GM18867 (cell line): ENCODE measurements around the gene DMBX1.

ENCODE experiments used
- ATAC-seq: cut with Tn5 transposase; IDR thresholded peaks from one replicate; pipeline ENCODE4 v1.9.1; 2021; ENCODE audit warnings: mild to moderate bottlenecking, moderate library complexity; ENCODE audit not compliant: unreplicated experiment

The DMBX1 gene

DNA sequence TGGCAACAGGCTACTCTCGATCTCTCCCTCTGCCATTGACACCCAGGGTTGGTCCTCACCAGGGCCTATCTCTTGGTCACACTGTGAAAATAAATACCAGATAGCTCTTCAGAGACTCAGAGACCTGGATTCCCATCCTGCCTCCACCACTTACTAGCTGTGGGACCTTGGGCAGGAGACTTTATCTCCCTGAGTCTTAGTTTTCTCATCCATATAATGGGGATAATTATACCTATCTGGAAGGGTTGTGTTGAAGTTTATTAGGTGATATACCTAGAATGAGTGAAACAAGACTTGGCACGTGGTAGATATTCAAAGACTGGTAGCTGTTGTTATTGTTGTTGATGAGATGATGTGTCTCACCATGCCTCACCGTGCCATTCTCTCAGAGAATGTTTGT lies 7.4 kb downstream of the DMBX1 start:
- no peak for ATAC-seq

DNA sequence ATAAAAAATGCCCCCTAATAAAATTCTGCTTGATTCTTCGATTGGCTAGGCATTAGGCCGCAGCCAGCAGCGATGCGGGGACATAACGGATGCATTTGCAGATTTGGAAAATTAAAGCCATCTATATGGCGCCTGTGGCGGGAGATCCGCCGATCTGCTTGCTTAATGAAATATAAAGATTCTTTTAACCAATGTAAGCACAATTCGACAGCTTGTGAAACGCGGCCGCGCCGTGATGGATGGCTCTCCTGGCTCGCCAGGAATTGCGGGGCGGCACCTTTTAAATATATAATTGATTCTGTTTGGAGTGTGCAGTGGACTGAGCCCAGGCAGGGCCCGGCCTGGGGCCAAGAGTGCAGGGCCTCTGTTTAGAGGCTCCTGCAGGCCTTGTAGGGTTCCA lies 8.0 kb downstream of the DMBX1 start:
- no peak for ATAC-seq

DNA sequence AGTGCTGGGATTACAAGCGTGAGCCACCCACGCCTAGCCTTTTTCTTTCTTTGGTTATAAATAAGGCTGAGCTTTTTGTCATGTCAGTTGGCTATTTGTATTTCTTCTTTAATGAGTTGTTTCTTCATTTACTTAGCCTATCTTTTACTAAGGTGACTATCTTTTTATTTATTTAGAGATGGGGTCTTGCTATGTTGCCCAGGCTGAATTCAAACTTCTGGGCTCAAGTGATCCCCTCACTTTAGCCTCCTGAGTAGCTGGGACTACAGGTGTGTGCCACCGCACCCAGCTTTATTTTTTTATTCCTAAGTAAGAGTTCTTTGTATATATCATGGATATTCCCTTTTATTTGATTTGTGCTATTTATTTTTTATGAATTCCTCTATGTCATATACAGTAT lies 11.9 kb downstream of the DMBX1 start:
- no peak for ATAC-seq

DNA sequence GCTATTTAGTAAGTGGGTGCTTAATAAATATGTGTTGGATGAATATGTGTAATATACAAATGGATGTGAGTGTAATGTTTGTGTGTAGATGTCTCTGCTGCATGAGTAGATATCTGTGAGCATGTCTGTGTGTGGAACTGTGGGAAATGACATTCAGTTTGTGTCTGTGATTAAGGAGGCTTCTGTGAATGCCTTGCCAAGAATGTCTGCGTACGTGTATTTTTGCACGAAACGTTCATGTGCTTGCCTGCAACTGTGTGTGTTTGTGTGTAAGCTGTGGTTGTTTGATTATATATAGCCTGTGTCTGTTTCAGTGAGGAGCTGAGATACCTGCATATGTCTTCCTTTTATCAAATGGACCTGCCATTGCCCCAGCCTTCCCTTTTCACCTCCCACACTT lies 13.8 kb downstream of the DMBX1 start:
- no peak for ATAC-seq

DNA sequence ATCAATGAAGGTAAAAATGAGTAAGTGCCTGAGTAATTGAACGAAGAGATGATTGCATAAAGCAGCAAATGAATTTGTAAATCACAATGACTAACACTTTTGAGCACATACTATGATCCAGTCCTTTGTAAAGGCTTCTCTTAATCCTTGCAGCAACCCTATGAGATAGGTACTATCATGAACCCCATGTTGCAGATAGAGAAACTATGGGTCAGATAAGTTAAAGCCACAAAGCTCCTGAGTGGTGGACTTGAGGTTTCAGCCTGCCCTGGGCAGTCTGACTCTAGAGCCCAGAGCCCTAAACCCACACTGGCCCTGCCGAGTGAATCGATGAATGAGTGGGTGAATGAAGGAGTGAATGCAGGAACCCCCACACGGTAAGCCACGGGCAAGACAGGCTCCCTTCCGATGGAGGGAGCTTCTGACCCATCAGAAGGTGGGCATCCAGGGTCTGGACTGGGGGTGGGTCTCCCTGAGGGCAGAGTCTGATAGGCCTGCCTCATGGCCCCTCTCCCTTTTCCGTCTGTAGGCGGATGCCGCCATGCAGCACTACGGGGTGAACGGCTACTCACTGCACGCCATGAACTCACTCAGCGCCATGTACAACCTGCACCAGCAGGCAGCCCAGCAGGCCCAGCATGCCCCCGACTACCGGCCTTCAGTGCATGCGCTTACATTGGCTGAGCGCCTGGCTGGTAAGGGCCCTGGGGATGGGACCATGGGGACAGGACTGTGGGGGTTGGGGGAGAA lies 17.0 kb downstream of the DMBX1 start:
- no peak for ATAC-seq

DNA sequence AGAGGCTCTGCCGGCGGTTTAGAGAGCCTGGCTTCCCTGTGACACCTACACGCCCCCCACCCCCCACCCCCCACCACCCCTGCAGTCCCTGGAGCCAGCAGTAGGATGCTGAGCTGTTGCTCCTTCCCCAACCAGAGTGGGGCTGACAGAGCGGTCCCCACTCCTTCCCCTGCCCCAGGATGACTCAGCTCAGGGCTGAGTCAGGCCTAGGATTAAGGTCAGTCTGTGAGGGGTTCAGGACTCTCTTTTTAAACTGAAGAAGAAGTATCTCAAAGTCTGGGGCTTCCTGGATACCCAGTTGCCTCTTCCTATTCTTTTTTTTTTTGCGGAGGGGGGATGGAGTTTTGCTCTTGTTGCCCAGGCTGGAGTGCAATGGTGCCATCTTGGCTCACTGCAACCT lies 19.1 kb downstream of the DMBX1 start:
- no peak for ATAC-seq

DNA sequence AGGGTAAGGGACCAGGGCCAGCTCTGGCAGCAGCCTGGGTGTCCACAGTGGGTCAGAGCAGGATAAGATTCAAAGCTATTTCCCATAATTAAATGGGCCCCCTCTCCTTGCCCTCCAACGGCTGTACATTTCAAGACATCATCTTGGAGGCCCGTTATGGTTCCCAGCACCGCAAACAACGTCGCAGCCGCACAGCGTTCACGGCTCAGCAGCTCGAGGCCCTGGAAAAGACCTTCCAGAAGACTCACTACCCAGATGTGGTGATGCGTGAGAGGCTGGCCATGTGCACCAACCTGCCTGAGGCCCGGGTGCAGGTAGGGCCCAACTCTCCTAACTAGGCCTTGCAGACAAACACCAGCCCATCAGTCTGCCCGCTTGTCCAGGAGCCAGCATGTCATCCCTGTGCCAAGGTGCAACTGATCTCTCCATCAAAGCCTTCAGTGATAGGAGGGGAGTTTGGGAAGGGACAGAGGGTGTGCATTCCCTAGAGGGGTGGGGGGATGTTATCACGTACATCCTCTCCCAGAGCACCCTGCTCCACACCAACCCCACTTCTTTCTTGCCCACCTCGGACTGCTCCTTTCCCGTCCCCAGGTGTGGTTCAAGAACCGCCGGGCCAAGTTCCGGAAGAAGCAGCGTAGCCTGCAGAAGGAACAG lies 20.8 kb downstream of the DMBX1 start:
- ATAC-seq = no peak

DNA sequence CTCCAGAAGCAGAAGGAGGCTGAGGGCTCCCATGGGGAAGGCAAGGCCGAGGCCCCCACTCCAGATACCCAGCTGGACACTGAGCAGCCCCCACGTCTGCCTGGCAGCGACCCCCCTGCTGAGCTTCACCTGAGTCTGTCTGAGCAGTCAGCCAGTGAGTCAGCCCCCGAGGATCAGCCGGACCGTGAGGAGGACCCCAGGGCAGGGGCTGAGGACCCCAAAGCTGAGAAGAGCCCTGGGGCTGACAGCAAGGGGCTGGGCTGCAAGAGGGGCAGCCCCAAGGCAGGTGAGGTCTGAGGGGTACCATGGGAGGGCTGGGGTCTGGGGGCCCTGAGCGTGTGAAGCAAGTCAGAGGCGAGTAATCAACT lies 21.3 kb downstream of the DMBX1 start:
- ATAC-seq = no peak

DNA sequence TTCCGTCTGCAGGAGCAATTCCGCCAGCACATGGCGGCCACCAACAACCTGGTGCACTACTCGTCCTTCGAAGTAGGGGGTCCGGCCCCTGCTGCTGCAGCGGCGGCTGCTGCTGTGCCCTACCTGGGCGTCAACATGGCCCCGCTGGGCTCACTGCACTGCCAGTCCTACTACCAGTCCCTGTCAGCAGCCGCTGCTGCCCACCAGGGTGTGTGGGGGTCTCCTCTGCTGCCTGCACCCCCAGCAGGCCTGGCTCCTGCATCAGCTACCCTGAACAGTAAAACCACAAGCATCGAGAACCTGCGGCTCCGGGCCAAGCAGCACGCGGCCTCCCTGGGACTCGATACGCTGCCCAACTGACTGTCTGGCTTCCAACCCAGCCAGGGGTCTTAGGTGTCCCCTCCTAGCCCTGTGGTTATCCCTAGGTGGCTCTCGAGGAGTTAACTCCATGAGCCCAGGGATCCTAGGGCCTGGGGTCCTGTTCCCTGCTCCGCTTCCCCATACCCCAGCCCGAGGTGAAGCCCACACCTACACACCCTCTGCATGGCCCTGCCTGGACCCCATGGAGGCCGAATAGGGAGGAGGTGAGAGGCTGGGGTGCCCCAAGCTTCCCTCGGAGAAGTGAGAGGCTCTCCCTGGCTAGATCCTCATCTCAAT lies 22.6 kb downstream of the DMBX1 start:
- no peak for ATAC-seq

DNA sequence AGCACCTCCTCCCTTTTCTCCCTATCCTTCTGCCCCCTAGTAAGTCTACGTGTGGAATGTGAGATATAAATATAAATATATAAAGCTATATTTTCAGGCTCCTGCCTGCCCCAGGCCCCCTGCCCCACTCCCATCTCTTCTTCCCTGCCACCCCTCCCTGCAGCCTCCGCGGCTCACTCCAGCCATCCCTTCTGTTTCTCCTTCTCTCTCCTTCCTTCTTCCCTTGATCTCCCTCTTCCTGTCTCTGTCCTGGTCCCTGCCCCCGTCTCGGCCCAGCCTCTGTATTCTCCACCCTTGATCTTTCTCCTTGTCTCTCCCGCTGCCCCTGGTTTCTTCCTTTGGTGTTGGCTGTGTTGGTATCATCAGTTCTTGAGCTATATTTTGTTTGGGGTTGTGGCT lies 23.2 kb downstream of the DMBX1 start:
- ATAC-seq = no peak

DNA sequence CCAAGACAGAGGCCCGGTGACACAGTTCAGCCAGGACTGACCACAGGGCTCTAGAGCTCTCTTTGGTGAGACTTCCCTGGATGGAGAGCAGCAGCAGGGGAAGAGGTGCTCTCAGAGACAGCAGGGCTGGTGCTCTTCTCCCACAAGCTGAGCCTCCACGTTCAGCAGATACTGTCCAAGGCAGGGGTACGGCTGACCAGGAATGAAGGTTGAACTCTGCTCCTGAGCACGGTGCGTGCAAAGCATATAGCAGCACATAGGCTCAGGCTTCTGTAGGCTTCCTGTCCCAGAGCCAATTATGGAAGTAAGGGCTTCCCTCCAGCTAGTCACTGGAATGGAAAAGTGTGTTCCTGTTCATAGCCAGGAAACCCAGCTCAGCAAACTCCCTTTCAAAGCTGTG lies 23.9 kb downstream of the DMBX1 start:
- ATAC-seq = no peak

DNA sequence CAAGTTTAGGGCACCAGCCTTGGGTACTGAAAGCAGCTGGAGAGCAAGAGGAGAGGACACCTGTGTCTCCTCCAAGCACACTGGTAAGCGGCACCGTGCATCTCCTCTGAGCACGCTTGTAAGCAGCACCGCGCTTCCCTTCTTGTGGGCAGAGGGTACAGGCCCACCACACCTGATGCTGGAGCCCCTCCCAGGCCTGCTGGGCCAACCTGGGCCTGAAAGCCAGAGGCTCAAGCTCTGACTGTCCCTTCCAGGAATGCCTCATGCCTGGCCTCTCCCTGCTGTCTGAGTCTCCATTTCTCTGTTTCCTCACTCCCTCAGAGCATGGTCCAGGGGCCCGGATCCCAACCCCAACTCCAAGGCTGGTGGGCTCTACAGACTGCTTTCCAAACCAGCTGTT lies 25.9 kb downstream of the DMBX1 start:
- no peak for ATAC-seq

DNA sequence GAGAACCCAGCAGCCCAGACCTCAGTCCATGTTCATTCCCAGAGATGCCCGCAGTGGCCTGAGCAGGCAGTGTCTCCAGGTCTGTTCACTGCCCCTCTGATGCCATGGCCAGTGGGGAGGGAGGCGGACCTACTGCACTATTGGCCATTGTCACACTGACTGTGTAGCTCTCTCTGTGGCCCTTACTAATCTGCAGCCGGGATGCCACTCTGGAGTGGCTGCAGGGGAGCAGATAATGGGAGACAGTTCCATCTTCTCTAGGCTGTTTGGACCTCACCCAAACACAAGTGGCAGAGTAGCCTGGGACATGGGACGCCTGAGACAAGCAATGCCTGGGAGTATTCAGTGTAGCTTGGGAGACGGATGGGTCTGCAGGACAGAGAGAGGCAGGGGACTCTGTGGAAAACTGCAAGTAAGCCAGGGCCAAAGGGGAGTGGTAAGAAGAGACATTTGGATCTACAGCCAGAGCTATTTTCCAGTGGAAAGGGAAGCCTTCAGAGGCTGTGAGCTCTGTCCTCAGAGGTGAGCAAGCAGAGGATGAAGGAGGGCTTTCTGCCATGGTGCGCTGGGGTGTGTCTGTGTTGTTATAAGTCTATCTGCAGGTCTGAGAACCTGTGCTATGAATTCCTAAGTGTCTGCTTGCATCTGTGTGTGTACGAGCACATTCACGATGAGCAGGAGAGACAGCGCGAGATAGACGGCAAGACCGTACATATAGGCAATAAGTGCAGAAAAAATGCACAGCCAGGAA lies 26.7 kb downstream of the DMBX1 start:
- ATAC-seq = no peak

DNA sequence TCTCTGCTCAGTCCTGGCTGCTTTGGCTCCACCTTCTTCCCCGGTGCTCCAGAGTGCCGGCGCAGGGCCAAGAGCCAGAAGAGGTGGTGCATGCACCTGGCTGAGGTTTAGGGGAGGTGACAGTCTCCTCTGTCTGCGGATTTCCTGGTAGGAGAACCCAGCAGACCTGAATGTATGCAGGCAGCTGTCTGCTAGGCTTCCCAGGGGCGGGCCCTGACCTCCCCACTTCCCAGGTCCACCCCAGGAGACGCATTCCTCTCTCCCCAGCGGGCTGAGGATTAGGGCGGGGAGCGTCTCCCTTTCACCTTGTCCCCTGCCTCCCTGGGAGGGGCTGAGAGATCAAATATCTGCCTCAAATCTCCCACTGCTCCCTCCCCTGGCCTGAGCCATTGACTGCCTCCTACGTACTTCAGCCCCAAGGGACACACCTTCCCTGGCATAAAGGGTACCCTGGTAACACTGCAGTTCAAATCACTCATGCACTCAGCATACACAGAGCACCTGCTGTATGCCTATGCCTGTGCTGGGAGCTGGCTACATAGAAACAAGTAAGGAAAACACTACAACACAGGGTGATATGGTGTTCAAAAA lies 27.5 kb downstream of the DMBX1 start:
- ATAC-seq = no peak

DNA sequence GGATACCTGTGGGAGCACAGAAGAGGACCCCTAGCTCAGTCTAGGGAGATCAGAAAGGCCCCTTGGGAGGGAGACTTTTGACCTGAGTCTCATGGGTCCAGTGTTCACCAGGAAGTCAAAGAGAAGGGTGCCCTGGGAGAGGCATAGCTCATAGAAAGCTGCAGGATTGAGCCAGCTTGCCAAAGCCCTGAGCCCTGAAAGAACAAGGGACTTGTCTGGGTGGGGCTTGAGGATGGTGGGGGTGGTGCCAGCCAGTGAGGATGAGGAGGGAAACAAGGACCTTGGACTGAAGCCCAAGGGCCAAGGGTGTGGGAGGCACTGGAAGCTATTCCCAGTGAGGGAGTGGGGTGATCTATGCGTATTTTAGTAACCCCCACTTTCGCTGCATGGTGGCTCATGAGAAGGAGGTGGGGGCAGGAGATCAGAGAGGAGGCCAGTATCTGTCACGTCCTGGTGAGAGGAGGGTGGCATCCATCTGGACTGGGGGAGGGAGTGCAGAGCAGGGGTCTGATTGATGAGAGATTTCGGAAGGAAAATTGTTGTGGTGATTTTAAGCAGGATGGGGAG lies 28.4 kb downstream of the DMBX1 start:
- no peak for ATAC-seq

DNA sequence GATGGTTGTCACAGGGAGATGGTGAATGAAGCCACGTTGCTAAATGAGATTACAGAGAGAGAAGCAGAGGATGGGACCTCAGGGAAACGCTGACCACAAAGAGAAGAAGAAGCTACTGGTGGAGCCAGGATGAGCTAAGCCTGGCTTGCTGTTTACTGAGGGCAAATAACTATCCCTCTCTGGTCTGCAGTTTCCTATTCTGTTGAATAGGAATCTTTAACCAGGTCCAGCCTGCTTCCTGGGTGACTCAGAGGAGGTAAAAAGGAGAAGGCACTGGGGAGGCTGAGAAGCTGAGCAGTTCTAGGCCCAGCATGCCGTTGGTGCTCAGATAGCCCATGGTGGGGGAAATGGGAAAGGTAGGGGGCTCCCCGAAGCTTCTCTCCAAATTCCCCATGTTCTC lies 29.6 kb downstream of the DMBX1 start:
- ATAC-seq = no peak

DNA sequence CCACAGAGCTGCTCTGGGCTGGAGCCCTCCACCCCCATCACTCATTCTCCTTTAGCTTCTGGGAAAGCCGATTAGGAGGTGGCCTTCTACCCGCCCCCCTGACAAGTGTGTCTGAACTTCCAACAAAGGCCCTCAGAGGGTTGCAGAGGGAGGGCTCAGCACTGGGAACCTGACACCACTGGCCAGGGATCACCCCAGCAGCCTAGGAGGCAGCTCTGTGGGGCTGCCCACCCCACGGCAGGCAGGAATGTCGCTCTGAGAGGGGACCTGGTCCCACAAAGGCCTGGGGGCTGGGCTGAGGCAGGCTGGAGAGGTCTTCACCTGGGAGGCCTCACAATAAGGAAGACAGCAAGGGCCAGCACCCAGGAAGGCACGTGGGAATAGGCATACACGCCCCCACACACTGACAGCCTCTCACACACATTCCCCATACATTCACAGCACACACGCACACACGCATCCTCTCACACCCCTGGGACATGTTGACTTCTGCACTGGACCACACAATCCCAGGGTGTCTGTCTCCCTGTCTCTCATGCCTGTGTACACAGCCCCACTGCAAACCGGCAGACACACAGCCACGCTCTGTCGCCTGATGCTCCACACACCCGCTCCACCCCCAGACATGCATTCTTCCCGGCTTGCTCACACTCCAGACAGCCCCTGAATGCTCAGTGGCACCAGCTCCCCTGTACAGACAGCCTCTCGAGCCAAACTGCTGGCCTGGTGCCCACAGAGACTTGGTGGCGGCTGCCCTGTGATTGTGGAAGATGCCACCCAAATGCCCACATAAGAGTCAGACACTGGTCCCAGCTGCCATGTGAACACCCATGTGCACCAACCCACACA lies 30.7 kb downstream of the DMBX1 start:
- no peak for ATAC-seq

DNA sequence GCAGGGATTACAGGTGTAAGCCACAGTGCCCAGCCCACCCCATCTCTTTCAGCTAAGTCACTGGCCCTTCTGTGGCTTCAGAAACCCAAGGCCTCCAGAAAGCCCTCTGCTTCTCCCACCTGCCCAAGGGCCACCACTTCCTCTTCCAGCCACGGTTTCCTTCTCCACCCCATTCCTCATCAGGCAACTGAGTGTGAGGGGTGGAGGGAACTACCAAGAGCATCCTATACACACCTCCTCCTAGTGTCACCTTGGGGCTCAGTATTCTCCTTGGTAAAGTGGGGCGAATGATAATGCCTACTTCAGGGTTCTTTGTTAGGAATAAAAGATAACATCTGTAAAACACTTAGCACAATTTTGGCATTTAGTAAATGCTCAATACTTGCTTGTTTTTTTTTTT lies 31.8 kb downstream of the DMBX1 start:
- ATAC-seq = no peak

DNA sequence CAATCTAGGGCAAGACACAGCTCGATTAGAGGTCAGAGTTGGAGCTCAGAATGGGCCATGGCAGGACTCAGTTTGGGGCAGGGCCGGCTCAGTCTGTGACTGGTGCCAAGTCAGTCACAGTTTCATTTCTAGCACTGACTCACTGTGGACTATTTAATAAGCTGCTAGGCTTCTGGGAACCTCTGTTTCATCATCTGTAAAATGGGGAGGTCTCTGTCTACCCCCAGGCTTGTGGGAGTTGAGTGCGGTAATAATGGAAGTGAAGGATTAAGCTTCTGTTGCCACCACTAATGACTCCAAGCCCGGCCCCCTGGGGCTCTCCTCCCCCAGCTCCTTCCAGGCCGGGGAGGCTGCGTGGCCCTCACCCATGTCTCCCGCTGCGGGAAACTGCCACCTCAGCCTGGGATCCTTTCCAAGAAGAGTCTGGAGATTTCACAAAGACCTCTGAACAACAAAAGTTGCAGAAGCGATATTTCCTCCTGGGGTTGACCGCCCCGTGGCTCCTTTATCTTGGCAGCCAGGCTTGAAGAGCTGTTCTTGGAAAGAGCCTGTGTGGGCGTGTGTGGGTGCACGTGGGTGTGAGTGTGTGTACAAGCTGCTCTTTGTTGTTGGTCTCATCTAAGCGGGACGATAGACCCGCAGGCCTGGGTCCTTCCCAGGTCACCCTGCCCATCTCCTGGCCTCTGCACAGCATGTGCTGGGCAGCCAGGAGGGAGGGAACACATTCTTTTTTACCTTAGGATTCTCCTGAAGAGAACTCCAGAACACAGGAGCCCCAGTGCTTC lies 32.7 kb downstream of the DMBX1 start:
- peak; percentile 77 for ATAC-seq
